Measurements from ENCODE around the gene MYO1F.
A peak's percentile ranks its signal among the peaks of the same experiment; 100 is the strongest.
"Not testable (repeated sequence)": the region's sequence is repeated elsewhere in the genome, so short reads cannot be mapped to it uniquely, and the experiment has no call there.

MYO1F gene

DNA sequence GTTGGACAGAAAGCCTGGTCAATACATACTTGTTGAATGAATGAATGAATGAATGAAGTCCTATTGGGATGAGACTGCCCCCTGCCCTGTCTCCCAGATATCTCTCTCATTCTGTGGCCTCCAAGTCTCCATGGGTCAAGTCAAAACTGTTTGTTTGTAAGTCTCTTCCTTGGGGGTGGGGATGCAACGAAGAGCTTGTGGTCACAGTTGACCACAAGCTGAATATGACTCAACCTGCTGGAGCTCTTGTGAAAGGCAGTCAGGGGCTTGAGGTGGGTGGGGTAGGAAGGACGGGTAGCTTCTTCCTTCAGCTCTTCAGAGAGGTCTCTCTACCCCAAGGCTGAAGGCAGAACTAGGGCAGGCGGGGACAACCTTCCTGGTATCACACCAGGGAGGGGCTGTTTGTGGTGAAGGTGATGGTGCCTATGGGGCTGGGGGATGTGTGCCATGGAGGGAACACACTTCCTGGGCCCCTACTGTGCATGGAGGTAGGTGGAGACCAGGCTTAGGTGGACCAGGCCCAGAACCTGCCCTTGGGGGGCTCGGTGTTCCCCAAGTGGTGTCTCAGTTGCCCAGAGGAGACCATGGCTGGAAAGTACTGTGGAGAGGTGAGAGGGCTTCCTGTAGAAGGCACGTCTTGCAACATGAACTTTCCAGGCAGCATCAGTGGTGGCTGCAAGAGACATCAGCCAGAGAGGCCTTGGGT, 8.0 kb downstream of the MYO1F start:
- Histone ChIP-seq H3K56ac (ENCODE audit: low read length) (no peak overlapping the region), H3K36me3 (ENCODE audit: control insufficient read depth, insufficient read depth, low read length) (no peaks in the 10 kb centered on the region), H3K27me3 (ENCODE audit: insufficient read depth, low read length, poor library complexity) (no peaks in the 10 kb centered on the region), H3K4me3 (ENCODE audit: low read length) (no peak overlapping the region), H4K8ac (ENCODE audit: low read depth, low read length) (no peak overlapping the region), H3K18ac (ENCODE audit: low read length) (no peak overlapping the region), H3K27ac (ENCODE audit: low read depth, low read length) (no peak overlapping the region), H3K4ac (ENCODE audit: low read depth, low read length) (no peak overlapping the region), H3K9ac (ENCODE audit: low read length) (no peak overlapping the region), H4K5ac (ENCODE audit: low read length) (no peak overlapping the region), H3K79me1 (ENCODE audit: low read length) (no peaks in the 10 kb centered on the region), H3K79me2 (ENCODE audit: control insufficient read depth, insufficient read depth, low read length) (no peaks in the 10 kb centered on the region), H3K4me2 (ENCODE audit: low read length) (no peak overlapping the region), H2BK15ac (replicated peaks; ENCODE audit: low read depth) (no peak overlapping the region), H2AK5ac (ENCODE audit: low read length) (no peak overlapping the region), H3K23ac (ENCODE audit: low read length) (no peak overlapping the region), H3K4me1 (ENCODE audit: control insufficient read depth, low read depth, low read length) (no peaks in the 10 kb centered on the region), H2BK5ac (ENCODE audit: low read length) (no peak overlapping the region), H2BK120ac (ENCODE audit: low read depth, low read length) (no peak overlapping the region)
- no CpG with 5 or more reads among the region's 5 CpGs for WGBS (ENCODE audit: extremely low coverage, insufficient coverage, low lambda C conversion rate)
- no peak for DNase-seq

DNA sequence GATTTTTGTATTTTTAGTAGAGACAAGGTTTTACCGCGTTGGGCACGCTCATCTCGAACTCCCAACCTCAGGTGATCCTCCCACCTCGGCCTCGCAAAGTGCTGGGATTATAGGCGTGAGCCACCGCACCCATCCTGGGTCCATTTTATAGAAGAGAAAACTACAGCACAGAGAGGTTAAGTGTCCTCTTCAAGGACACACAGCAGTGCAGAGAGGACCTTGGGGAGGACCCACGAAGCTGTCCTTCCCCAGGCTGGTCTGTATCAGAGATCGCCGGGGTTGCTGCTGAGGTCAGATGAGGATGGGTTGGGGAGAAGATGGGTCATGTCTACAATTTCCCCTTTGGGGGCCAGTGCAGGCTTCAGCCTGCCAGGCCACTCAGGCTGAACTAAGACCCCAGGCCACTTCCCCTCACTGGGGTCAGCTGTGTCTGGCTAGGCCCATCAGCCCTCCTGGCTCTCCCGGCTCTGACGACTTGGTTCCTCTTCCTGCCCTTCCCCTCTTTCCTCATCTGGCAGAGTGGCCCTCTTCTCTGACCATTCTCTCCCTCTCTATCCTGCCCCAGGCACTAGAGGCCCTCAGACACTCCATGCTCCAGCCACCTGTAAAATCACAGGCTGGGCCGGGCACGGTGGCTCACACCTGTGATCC, 9.6 kb downstream of the MYO1F start:
- no CpG with 5 or more reads among the region's 15 CpGs for WGBS (ENCODE audit: extremely low coverage, insufficient coverage, low lambda C conversion rate)
- no peak overlapping the region for H3K4me3 ChIP-seq (ENCODE audit: low read length)

DNA sequence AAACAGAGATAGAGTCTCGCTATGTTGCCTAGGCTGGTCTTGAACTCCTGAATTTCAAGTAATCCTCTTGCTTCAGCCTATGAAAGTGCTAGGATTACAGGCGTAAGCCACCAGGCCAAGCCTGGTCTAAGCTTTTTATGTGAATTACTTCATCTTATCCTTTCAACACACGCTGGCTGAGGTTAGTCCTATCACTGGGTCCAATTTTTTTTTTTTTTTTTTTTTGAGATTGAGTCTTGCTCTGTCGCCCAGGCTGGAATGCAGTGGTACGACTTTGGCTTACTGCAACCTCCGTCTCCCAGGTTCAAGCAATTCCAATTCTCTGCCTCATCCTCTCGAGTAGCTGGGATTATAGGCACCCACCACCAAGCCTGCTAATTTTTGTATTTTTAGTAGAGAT, 10.4 kb downstream of the MYO1F start:
- Histone ChIP-seq H3K9ac (ENCODE audit: low read length) (no peak overlapping the region), H2BK5ac (ENCODE audit: low read length) (no peak overlapping the region), H3K4me3 (ENCODE audit: low read length) (no peak overlapping the region), H3K23ac (ENCODE audit: low read length) (no peak overlapping the region), H4K5ac (ENCODE audit: low read length) (no peak overlapping the region), H3K4me2 (ENCODE audit: low read length) (no peak overlapping the region), H3K4ac (ENCODE audit: low read depth, low read length) (no peak overlapping the region), H3K56ac (ENCODE audit: low read length) (no peak overlapping the region), H4K8ac (ENCODE audit: low read depth, low read length) (no peak overlapping the region), H2AK5ac (ENCODE audit: low read length) (no peak overlapping the region), H3K18ac (ENCODE audit: low read length) (no peak overlapping the region), H3K4me1 (ENCODE audit: control insufficient read depth, low read depth, low read length) (no peaks in the 10 kb centered on the region), H3K79me2 (ENCODE audit: control insufficient read depth, insufficient read depth, low read length) (no peaks in the 10 kb centered on the region), H2BK120ac (ENCODE audit: low read depth, low read length) (no peak overlapping the region), H2BK15ac (replicated peaks; ENCODE audit: low read depth) (no peak overlapping the region), H3K27ac (ENCODE audit: low read depth, low read length) (no peak overlapping the region), H3K79me1 (ENCODE audit: low read length) (no peaks in the 10 kb centered on the region), H3K27me3 (ENCODE audit: insufficient read depth, low read length, poor library complexity) (no peaks in the 10 kb centered on the region), H3K36me3 (ENCODE audit: control insufficient read depth, insufficient read depth, low read length) (no peaks in the 10 kb centered on the region)
- no peak for DNase-seq
- WGBS (ENCODE audit: extremely low coverage, insufficient coverage, low lambda C conversion rate): no CpG with 5 or more reads among the region's 7 CpGs

More for the DNA sequence above, 9.6 kb downstream of the MYO1F start:
- no peak overlapping the region for H3K4me2 ChIP-seq (ENCODE audit: low read length)
- H3K27me3 ChIP-seq (ENCODE audit: insufficient read depth, low read length, poor library complexity): no peaks in the 10 kb centered on the region
- H2BK120ac ChIP-seq (ENCODE audit: low read depth, low read length): no peak overlapping the region
- H3K23ac ChIP-seq (ENCODE audit: low read length): no peak overlapping the region
- H3K4me1 ChIP-seq (ENCODE audit: control insufficient read depth, low read depth, low read length): no peaks in the 10 kb centered on the region
- no peak for DNase-seq
- no peak overlapping the region for H2AK5ac ChIP-seq (ENCODE audit: low read length)
- H2BK15ac ChIP-seq (replicated peaks; ENCODE audit: low read depth): no peak overlapping the region
- H3K79me1 ChIP-seq (ENCODE audit: low read length): no peaks in the 10 kb centered on the region
- H3K9ac ChIP-seq (ENCODE audit: low read length): no peak overlapping the region
- H4K5ac ChIP-seq (ENCODE audit: low read length): no peak overlapping the region
- no peak overlapping the region for H3K18ac ChIP-seq (ENCODE audit: low read length)
- no peaks in the 10 kb centered on the region for H3K36me3 ChIP-seq (ENCODE audit: control insufficient read depth, insufficient read depth, low read length)
- no peak overlapping the region for H3K27ac ChIP-seq (ENCODE audit: low read depth, low read length)
- no peaks in the 10 kb centered on the region for H3K79me2 ChIP-seq (ENCODE audit: control insufficient read depth, insufficient read depth, low read length)
- H2BK5ac ChIP-seq (ENCODE audit: low read length): no peak overlapping the region
- no peak overlapping the region for H3K4ac ChIP-seq (ENCODE audit: low read depth, low read length)
- H4K8ac ChIP-seq (ENCODE audit: low read depth, low read length): no peak overlapping the region
- H3K56ac ChIP-seq (ENCODE audit: low read length): no peak overlapping the region

- not testable (repeated sequence) for H3K18ac ChIP-seq (ENCODE audit: low read length); H3K9ac ChIP-seq (ENCODE audit: low read length); H3K4me3 ChIP-seq (ENCODE audit: low read length); H4K5ac ChIP-seq (ENCODE audit: low read length); H3K4ac ChIP-seq (ENCODE audit: low read depth, low read length); H4K8ac ChIP-seq (ENCODE audit: low read depth, low read length); H3K27ac ChIP-seq (ENCODE audit: low read depth, low read length); H3K4me2 ChIP-seq (ENCODE audit: low read length); H2BK5ac ChIP-seq (ENCODE audit: low read length); DNase-seq; H2BK120ac ChIP-seq (ENCODE audit: low read depth, low read length); H3K23ac ChIP-seq (ENCODE audit: low read length); H2BK15ac ChIP-seq (replicated peaks; ENCODE audit: low read depth); H2AK5ac ChIP-seq (ENCODE audit: low read length); H3K79me1 ChIP-seq (ENCODE audit: low read length); H3K79me2 ChIP-seq (ENCODE audit: control insufficient read depth, insufficient read depth, low read length); H3K4me1 ChIP-seq (ENCODE audit: control insufficient read depth, low read depth, low read length); H3K27me3 ChIP-seq (ENCODE audit: insufficient read depth, low read length, poor library complexity); H3K36me3 ChIP-seq (ENCODE audit: control insufficient read depth, insufficient read depth, low read length); H3K56ac ChIP-seq (ENCODE audit: low read length)
- WGBS (ENCODE audit: extremely low coverage, insufficient coverage, low lambda C conversion rate): no CpG with 5 or more reads among the region's 8 CpGs
Measured at GRCh38 chr19:8564866-8565265, 12.4 kb downstream of the MYO1F start.

DNA sequence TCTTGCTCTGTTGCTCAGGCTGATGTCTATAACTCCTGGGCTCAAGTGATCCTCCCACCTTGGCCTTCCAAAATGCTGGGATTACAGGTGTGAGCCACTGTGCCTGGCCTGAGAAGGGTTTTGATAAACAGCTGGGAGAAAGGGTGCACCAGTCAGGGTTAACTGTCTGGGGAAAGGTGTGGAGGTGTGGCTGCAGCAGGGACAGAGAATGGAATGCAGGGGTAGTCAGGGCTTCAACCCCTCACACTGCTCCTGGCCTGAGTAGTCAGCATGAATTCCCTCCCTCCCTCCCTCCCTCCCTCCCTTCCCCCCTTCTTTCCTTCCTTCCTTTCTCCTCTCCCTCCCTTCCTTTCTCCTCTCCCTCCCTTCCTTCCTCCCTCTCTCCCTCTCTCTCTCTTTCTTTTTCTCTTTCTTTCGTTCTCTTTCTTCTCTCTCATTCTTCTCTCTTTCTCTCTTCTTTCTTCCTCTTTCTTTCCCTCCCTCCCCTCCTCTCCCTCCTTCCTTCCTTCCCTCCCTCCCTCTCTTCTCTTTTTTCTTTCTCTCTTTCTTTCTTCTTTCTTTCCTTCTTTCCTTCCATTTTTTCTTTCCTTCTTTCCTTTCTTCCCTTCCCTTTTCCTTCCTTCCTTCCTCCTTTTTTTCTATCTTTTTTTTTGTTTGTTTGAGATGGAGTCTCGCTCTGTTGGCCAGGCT, 16.0 kb downstream of the MYO1F start:
- WGBS (ENCODE audit: extremely low coverage, insufficient coverage, low lambda C conversion rate): no CpG with 5 or more reads among the region's 2 CpGs
- no peak overlapping the region for H4K8ac ChIP-seq (ENCODE audit: low read depth, low read length)

More for the DNA sequence above, 16.0 kb downstream of the MYO1F start:
- Histone ChIP-seq H3K79me1 (ENCODE audit: low read length) (no peaks in the 10 kb centered on the region), H3K9ac (ENCODE audit: low read length) (no peak overlapping the region), H2AK5ac (ENCODE audit: low read length) (no peak overlapping the region), H3K18ac (ENCODE audit: low read length) (no peak overlapping the region), H3K79me2 (ENCODE audit: control insufficient read depth, insufficient read depth, low read length) (no peaks in the 10 kb centered on the region), H2BK5ac (ENCODE audit: low read length) (no peak overlapping the region), H2BK120ac (ENCODE audit: low read depth, low read length) (no peak overlapping the region), H3K27me3 (ENCODE audit: insufficient read depth, low read length, poor library complexity) (no peaks in the 10 kb centered on the region), H3K4me2 (ENCODE audit: low read length) (no peak overlapping the region), H4K5ac (ENCODE audit: low read length) (no peak overlapping the region), H3K56ac (ENCODE audit: low read length) (no peak overlapping the region), H3K27ac (ENCODE audit: low read depth, low read length) (no peak overlapping the region), H3K4ac (ENCODE audit: low read depth, low read length) (no peak overlapping the region), H2BK15ac (replicated peaks; ENCODE audit: low read depth) (no peak overlapping the region), H3K4me3 (ENCODE audit: low read length) (no peak overlapping the region), H3K4me1 (ENCODE audit: control insufficient read depth, low read depth, low read length) (no peaks in the 10 kb centered on the region), H3K36me3 (ENCODE audit: control insufficient read depth, insufficient read depth, low read length) (no peaks in the 10 kb centered on the region), H3K23ac (ENCODE audit: low read length) (no peak overlapping the region)
- DNase-seq: peak; percentile 61

Measured in mesendoderm (in vitro differentiated cells).